ENCODE results near the gene USP32. TPM values are rescaled to one million over a fixed set of nuclear protein-coding genes. Genes with fewer than 3 reads are reported as not detected.

The USP32 gene
- total and polyA plus RNA-seq, 8 donors, result 7.7 to 25.5 (median 15.8) TPM

- ATAC-seq, result no peak
Measured at GRCh38 chr17:60359415-60359814, 32.5 kb downstream of the USP32 start.

GRCh38 chr17:60358606-60359225 is 33.2 kb downstream of the USP32 start:
- peaks cover 0 to 29% (median 12%) of the 10 kb centered on the region in 3 donors for H3K4me1 ChIP-seq
- DNase-seq, result no peak
- TF ChIP-seq CTCF (IDR thresholded peaks at IDR 0.05), result no peak
- H3K4me3 ChIP-seq, result no peak overlapping the region
- no peaks in the 10 kb centered on the region for H3K27me3 ChIP-seq
- no peaks in the 10 kb centered on the region for H3K36me3 ChIP-seq
- WGBS, 2 donors, result 85 to 89% methylated on average over 3 of the region's 3 CpGs
- intact Hi-C loops (cut with DNase I), result no loop called here
- no peak for ATAC-seq
- FAIRE-seq, result no peak
- no peaks in the 10 kb centered on the region for H3K9me3 ChIP-seq
- H3K27ac ChIP-seq, result no peak overlapping the region

More at GRCh38 chr17:60359415-60359814, 32.5 kb downstream of the USP32 start:
- no peak for TF ChIP-seq CTCF (IDR thresholded peaks at IDR 0.05)
- H3K27me3 ChIP-seq, result no peaks in the 10 kb centered on the region
- no peak for DNase-seq
- H3K4me1 ChIP-seq, result peaks cover 0 to 25% (median 12%) of the 10 kb centered on the region in 3 donors
- no peaks in the 10 kb centered on the region for H3K36me3 ChIP-seq
- no peaks in the 10 kb centered on the region for H3K9me3 ChIP-seq
- no peak for FAIRE-seq
- intact Hi-C loops (cut with DNase I), result no loop called here
- no peak overlapping the region for H3K27ac ChIP-seq
- H3K4me3 ChIP-seq, result no peak overlapping the region

- DNase-seq (no peak), ATAC-seq (peak in 2 of 4 donors; percentile 34 to 35), FAIRE-seq (no peak)
- Histone ChIP-seq H3K36me3 (no peaks in the 10 kb centered on the region), H3K9me3 (no peaks in the 10 kb centered on the region), H3K27me3 (no peaks in the 10 kb centered on the region), H3K27ac (no peak overlapping the region), H3K4me1 (peaks cover 0 to 29% (median 7%) of the 10 kb centered on the region in 3 donors), H3K4me3 (no peak overlapping the region)
- no peak for TF ChIP-seq CTCF (IDR thresholded peaks at IDR 0.05)
- 98 to 100% methylated on average over 1 of the region's 1 CpG for WGBS, 2 donors
- intact Hi-C loops (cut with DNase I), result no loop called here
Measured at GRCh38 chr17:60356940-60357339, 35.0 kb downstream of the USP32 start.

DNA sequence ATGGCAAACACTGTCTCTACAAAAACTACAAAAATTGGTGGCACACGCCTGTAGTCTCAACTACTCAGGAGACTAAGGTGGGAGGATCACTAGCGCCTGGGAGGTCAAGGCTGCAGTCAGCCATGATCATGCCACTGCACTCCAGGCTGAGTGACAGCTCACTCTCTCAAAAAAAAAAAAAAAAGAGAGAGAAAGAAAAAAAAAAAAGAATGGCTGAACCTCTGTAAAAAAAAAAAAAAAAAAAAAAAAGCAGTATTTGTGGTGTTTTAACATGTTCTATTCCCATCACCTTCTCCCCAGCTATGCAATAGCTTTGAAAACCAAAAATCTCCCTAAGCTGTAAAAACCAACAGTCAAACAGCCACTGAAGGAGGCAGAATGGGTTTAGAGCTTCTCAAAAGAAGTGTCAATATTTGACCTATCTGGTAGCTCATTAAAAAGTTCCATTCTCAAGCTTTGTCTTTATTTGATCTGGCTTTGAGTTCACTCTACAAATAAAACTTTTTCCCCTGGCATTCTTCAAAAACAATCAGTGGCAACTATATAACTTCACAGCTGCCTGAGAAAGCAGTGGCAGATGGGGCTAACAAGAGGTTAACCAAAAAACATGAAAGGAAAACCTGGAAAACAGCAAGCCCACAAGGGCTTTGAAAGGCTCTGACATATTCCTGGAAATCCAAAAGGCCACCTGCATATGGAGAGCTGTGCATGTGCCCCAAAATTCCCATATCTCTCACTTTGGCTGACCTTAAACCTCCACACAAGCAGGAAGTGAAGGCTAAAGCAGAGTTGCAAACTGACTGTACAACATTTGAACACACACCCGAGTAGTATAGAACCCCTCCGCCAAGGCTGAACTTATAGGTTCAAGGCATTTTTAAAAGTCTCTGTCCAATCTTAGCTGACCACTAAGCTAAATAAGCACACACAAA is 36.0 kb downstream of the USP32 start:
- Histone ChIP-seq H3K36me3 (no peaks in the 10 kb centered on the region), H3K4me1 (peaks cover 0 to 29% (median 7%) of the 10 kb centered on the region in 3 donors), H3K9me3 (no peaks in the 10 kb centered on the region), H3K4me3 (no peak overlapping the region), H3K27me3 (no peaks in the 10 kb centered on the region), H3K27ac (peak overlapping the region in 1 of 4 donors; percentile 42)
- ATAC-seq (peak; percentile 70 to 76 (median 74)), FAIRE-seq (no peak), DNase-seq (no peak)
- intact Hi-C loops (cut with DNase I), result no loop called here
- 63 to 74% methylated on average over 4 of the region's 4 CpGs for WGBS, 2 donors
- no peak for TF ChIP-seq CTCF (IDR thresholded peaks at IDR 0.05)
